Measurements from ENCODE around the gene PTPRM.

DNA sequence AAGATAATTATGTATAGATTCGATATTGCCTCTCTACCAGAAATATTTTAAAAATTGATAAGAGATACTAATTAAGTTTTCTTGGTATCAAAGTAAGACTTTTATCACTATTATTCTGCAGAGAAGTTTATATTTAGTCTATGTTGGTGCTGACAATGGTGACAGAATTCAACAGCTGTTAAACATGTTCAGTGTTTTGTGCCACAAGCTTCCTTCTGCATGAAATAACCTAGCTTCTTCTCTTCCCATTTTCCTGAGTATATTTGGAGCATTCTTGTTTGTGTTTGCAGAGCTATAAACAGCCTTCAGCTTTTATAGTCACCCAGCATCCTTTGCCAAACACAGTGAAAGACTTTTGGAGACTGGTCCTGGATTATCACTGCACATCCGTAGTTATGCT, 812.9 kb downstream of the PTPRM start:
- no peak for TF ChIP-seq YY1 (IDR thresholded peaks at IDR 0.05; ENCODE audit: insufficient read depth, insufficient read length)
- TF ChIP-seq ZNF274 (IDR thresholded peaks at IDR 0.05; ENCODE audit: low read depth, low read length), result no peak
